GM18519 (cell line): Measurements from ENCODE around the gene AP3B1.

Experiments used
- ATAC-seq: cut with Tn5 transposase; IDR thresholded peaks from one replicate; pipeline ENCODE4 v1.9.1; 2021; ENCODE audit warnings: mild to moderate bottlenecking, moderate library complexity; ENCODE audit not compliant: unreplicated experiment, low FRiP score

The AP3B1 gene

DNA sequence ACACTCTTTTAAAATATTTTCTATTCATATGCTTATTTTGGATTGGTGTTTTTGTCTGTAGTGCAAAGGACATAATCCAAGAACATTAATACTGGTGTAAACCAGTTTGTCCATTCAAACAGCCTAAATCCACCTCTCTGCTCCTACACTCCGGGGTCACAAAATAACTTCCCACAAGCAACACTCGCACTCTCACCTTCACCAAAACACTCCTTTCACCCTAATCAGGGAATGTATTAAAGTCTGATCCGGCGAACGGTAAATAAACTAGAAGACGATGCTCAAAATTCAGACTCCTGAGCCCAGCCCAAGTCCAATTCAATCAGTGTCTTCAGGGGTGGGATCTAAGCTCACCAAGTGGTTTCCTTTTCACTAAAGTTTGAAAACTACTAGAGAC lies 649 bp downstream of the AP3B1 start:
- ATAC-seq: no peak

GRCh38 chr5:78291687-78292086 lies 2.8 kb downstream of the AP3B1 start:
- no peak for ATAC-seq

GRCh38 chr5:78289911-78290310 lies 4.6 kb downstream of the AP3B1 start:
- ATAC-seq: no peak

DNA sequence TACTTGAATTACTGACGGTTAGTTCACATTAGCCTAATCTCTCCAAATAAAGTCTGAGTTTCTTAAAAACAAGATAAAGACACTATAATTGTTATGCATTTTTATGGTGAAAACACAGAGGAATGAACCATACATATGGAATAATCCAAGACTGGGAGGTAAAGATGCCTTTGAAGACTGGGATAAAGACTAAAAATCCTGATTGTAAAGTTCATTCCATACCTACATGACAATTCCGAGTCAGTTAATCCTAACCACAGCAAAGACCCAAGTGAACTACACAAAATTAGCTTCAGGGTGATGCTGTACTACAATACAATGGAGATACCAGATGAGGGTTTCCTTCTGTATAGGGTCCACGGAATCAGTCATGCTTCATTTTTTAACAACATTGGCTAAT lies 6.3 kb downstream of the AP3B1 start:
- ATAC-seq: no peak

DNA sequence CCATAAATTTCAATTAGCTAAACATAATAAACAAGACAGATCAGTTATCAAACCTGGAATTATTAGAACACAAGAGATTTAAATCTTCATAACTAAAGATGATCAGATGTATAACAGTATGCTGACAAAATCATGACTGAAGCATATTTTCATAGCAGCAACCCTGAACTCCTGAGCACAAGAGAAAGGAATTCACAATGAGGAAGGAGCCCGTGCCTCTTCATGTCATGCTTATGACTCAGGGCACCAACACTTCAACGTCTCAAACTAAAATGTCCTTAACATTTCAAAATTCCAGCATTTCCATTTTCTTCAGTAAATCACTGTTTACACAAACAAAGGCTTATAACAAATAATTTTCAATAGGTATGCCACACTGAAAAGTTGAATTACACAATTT lies 6.7 kb downstream of the AP3B1 start:
- no peak for ATAC-seq

GRCh38 chr5:78287169-78287568 lies 7.3 kb downstream of the AP3B1 start:
- ATAC-seq: no peak

DNA sequence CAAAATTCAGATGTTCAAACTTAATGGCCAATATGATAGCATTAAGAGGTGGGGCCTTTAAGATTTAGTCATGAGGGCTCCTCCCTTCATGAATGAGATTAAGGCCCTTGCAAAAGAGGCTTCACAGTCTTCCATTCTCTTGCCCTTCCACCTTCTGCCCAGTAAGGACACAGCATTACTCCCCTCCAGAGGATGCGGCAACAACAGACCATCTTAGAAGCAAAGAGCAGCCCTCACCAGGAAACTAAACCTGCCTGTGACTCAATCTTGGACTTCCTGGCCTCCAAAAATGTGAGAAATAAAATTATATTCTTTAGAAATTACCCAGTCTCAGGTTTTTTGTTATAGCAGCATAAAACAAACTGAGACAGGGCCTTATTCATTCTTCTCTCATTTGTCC lies 8.2 kb downstream of the AP3B1 start:
- no peak for ATAC-seq

DNA sequence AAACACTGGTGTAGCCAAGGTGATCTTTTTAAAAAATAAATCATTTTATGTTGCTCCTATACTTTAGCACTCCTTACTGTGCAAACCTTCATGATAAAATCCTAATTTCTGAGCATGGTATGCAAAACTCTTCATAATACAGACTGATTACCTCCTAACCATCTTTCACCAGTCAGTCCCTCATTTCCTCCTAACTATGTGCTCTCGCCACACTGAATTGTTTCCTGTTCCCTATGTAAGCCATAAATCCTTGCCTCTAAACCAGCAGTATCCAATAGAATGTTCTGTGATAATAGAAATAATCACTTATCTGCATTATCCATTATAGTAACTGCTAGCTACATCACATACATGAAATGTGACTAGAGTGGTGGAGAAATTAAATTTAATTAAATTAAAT lies 10.7 kb downstream of the AP3B1 start:
- ATAC-seq: no peak

- no peak for ATAC-seq
Observed at GRCh38 chr5:78283105-78283504, 11.4 kb downstream of the AP3B1 start.

- ATAC-seq: no peak
Observed at GRCh38 chr5:78280261-78280660, 14.2 kb downstream of the AP3B1 start.

GRCh38 chr5:78279194-78279593 lies 15.3 kb downstream of the AP3B1 start:
- no peak for ATAC-seq

GRCh38 chr5:78277715-78278114 lies 16.8 kb downstream of the AP3B1 start:
- no peak for ATAC-seq

GRCh38 chr5:78275998-78276543 lies 18.4 kb downstream of the AP3B1 start:
- no peak for ATAC-seq

DNA sequence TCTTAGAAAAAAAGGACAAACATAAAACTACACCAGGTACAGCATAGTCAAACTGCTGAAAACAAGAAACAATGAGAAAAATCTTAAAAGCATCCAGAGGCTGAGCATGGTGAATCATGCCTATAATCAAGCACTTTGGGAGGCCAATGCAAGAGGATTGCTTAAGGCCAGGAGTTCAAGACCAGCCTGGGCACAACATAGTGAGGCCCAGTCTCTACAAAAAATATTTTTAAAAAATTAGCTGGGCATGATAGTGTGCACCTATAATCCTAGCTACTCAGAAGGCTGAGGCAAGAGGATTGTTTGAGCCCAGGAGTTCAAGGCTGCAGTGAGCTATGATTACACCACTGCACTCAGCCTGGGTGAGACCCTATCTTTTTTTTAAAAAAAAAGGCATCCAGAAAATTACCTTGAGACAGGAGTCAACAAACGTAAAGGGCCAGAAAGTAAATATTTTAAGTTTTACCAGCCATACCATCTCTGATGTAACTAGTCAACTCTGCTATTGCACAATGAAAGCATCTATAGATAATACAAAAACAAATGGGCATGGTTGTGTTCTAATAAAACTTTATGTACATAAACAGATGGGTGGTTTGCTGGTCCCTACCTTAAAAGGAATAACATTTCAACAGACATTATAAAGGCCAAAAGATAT lies 19.8 kb downstream of the AP3B1 start:
- ATAC-seq: no peak

DNA sequence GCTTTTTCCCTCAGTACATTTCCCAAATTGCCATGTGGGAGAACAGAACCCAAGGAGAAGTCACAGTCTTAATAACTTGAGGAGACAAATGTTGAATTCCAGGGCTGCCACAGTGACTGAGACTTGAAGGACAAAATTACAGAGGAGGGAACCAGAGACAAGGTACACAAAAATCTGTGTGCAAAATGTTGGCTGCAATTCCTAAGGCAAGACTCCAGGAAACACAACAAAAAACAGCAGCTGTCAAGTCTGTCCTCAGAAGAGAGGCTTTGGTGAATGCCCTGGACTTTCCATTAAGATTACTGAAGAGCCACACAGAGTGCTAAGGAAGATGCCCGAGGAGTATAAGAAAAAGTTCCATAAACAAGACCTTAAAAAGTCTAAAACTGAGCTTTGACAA lies 21.1 kb downstream of the AP3B1 start:
- ATAC-seq: no peak

- ATAC-seq: no peak
Observed at GRCh38 chr5:78271766-78272165, 22.7 kb downstream of the AP3B1 start.

GRCh38 chr5:78269088-78269703 lies 25.3 kb downstream of the AP3B1 start:
- no peak for ATAC-seq

DNA sequence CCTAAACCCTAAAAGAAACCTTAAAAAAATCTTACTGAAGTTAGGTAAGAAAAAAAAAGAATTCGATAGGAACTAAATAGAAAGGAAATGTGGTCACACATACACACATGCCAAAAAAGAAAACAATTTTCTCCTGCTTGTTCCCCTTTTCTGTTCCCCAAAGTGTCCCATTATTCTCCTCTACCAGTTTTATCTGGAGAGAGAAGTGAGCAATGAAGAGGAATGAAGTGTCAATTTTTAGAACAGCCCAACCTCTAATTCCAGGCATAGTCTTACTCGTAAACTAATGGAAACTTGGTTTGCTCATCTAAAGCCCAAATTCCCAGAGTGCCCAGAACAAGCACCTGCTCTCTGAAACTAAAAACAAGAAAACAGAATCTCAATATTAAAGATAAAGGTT lies 26.1 kb downstream of the AP3B1 start:
- ATAC-seq: no peak

GRCh38 chr5:78265163-78265562 lies 29.3 kb downstream of the AP3B1 start:
- no peak for ATAC-seq

- no peak for ATAC-seq
Observed at GRCh38 chr5:78264600-78264999, 29.9 kb downstream of the AP3B1 start.

GRCh38 chr5:78260771-78261170 lies 33.7 kb downstream of the AP3B1 start:
- no peak for ATAC-seq

DNA sequence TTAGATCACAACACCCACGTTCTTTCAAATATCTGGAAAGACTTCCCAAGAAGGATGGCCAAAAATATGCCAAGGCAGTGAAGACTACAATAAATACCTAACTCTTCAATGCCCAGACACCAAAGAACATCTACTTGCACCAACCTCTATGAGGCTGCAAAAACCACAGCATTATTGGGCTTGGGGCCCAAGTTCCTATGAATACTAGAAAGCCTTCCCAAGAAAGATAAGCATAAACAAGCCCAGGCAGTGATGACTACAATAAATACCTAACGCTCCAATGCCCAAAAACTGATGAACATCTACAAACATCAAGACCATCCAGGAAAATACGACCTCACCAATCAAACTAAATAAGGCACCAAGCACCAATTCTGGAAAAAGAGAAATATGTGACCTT lies 41.3 kb downstream of the AP3B1 start:
- ATAC-seq: no peak
